Ovary (tissue), 9 donors: Measurements from ENCODE around the gene GMFB. TPM values are rescaled to one million over a fixed set of nuclear protein-coding genes. Genes with fewer than 3 reads are reported as not detected.

Source experiments
- DNase-seq, 5 donors: peaks; one replicate each; pipeline ENCODE4 v3.0.0-alpha.2; 2019 to 2020
- H3K27ac ChIP-seq, 2 donors: fragments of 200-600 bp; one replicate each; pipeline versions ENCODE4 v1.5.1 to v1.8.0; 2019 to 2022
- H3K27me3 ChIP-seq: fragments of 200-600 bp; one replicate; pipeline ENCODE4 v1.8.0; 2022
- H3K36me3 ChIP-seq: fragments of 200-600 bp; sonication (generic); one replicate; pipeline ENCODE4 v1.5.1; 2019
- H3K4me1 ChIP-seq: one replicate; pipeline ENCODE4 v1.8.1; 2013; ENCODE audit warnings: mild to moderate bottlenecking, moderate library complexity; ENCODE audit not compliant: insufficient read depth
- H3K4me3 ChIP-seq: fragments of 200-600 bp; sonication (generic); one replicate; pipeline ENCODE4 v1.5.1; 2017
- H3K9me3 ChIP-seq, 2 donors: fragments of 200-600 bp in 1 of 2; sonication (generic) in 1 of 2; one replicate each; pipeline versions ENCODE4 v1.5.1 to v1.8.1; 2013 to 2019; ENCODE audit warnings: mild to moderate bottlenecking in 1 of 2, moderate library complexity in 1 of 2
- EP300 ChIP-seq: sonication (generic); formaldehyde crosslinking; IDR thresholded peaks from one replicate; pipeline ENCODE4 v1.6.1; 2017; ENCODE audit warnings: antibody characterized with exemption
- POLR2A ChIP-seq: fragments of 450-650 bp; IDR thresholded peaks from one replicate; pipeline ENCODE4 v1.6.1; 2017; ENCODE audit warnings: antibody characterized with exemption, mild to moderate bottlenecking, moderate library complexity
- WGBS, 3 donors: extraction: QIAGEN DNeasy Blood & Tissue Kit in 1 of 3; methylation state at CpG; one replicate each; pipeline versions ENCODE4 v1.1.5 to v1.1.7; 2013 to 2017; 5-methylcytosine and 5-hydroxymethylcytosine counted together
- intact Hi-C, 4 donors: fragments of 100-400 bp; cut with DNase I; formaldehyde crosslinking; loops; one replicate each; pipeline versions ENCODE4 v1.11.0 to v1.15.1; 2022 to 2023
- polyA plus RNA-seq, 2 donors: library from polyadenylated mRNA; stranded (reverse); fragments of 200-250 nt in 1 of 2; fragments of 350-450 nt in 1 of 2; fragmentation: Illumina TruSeq in 1 of 2; extraction: RNeasy Lipid Tissue Mini Kit (QIAGEN cat#74804) in 1 of 2; gene quantifications; one replicate each; pipeline ENCODE4 v1.2.3, GENCODE V29; 2013 to 2014
- total RNA-seq, 7 donors: library from RNA; depleted of rRNA in 2 of 7; stranded (reverse); fragments of >200 nt in 2 of 7; fragmentation: NEBNext Ultra II Directional in 3 of 7; extraction: Animal tissue kit (Norgen Biotek cat#: 25700) in 3 of 7; gene quantifications; one replicate each; pipeline versions ENCODE4 v1.1.0 to v1.2.4, GENCODE V29; 2016 to 2023
- TF ChIP-seq, protein P1 (sequence below), 3 donors: fragments of 450-650 bp in 2 of 3; fragments of 200-600 bp in 1 of 3; IDR thresholded peaks; one replicate each; pipeline versions ENCODE4 v1.5.1 to v1.8.0; 2016 to 2022; ENCODE audit warnings: antibody characterized with exemption in 3 of 3, mild to moderate bottlenecking in 1 of 3
- donor health status: DM: no; HTN: no; CAD: no; lungs with moderate emphysema.
- donor health status: DM: no; HTN: no; CAD: no.
- donor health status: Bipolar disorder and iron deficiency.
- donor health status: DM: yes; HTN: yes; CAD: no.
- donor health status: DM: no; HTN: no; CAD: no.
- donor health status: DM: yes; HTN: yes; CAD: no.

Gene GMFB
- total and polyA plus RNA-seq, 9 donors = 14.1 to 65.5 (median 30.0) TPM

DNA sequence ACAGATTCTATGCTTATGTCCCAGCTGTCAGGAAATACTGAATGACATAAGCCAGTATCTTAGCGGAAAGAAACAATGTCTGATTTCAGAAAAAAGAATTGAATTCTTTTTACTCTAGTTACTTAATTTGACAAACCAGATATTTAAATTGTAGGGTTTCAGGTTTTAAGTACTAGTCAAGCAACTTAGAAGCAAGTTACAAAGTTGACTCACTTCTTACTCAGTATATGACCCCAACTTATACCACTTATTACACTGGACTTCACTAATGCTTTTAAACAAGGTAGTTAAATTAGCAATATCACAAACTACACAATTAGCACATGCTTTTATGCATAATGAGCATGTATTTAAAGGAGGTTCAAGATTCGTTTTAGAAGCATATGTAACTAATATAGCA is 7.1 kb downstream of the GMFB start:
- Histone ChIP-seq H3K27ac (no peak overlapping the region), H3K4me1 (peaks cover 1% of the 10 kb centered on the region), H3K36me3 (no peaks in the 10 kb centered on the region), H3K4me3 (no peak overlapping the region), H3K27me3 (no peaks in the 10 kb centered on the region), H3K9me3 (no peaks in the 10 kb centered on the region)
- intact Hi-C loops = no loop called here
- no peak for TF ChIP-seq EP300
- TF ChIP-seq POLR2A = no peak
- TF ChIP-seq, protein P1, sequence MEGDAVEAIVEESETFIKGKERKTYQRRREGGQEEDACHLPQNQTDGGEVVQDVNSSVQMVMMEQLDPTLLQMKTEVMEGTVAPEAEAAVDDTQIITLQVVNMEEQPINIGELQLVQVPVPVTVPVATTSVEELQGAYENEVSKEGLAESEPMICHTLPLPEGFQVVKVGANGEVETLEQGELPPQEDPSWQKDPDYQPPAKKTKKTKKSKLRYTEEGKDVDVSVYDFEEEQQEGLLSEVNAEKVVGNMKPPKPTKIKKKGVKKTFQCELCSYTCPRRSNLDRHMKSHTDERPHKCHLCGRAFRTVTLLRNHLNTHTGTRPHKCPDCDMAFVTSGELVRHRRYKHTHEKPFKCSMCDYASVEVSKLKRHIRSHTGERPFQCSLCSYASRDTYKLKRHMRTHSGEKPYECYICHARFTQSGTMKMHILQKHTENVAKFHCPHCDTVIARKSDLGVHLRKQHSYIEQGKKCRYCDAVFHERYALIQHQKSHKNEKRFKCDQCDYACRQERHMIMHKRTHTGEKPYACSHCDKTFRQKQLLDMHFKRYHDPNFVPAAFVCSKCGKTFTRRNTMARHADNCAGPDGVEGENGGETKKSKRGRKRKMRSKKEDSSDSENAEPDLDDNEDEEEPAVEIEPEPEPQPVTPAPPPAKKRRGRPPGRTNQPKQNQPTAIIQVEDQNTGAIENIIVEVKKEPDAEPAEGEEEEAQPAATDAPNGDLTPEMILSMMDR (IDR thresholded peaks at IDR 0.05) = no peak
- WGBS, 3 donors = 93 to 95% (median 94%) methylated on average over 2 of the region's 2 CpGs
- no peak for DNase-seq

DNA sequence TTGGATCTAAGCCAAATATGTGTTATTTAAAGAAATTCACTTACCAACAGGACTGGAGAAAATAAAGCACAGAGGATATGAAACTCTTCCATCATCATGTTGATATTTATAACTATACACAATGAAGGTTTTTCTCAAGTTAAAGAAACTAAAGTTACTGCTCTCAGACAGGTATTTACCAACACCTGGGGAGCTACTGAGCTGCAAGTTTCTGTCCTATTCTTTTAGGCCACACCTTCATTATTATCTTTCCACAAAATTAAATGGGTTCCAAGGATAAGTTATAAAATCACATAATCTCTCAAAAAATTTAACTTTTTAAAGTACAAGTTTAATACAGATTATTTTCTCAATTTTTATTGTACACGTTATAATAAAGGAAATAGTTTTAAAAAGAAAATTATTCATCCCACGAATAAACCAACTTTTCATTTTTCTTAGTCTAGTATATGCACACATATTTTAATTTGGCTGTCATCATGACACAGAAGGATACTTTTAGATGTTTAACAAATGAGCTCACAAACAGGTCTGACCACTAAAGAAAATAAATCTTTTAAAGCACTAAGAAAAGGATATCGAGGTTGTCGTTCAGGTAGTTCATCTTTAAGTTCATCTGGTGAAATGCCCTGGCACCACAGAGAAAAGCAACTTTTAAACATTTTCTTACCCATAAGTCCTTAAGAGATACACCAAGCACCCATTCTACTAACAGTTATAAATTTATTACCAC is 7.8 kb downstream of the GMFB start:
- Histone ChIP-seq H3K27ac (no peak overlapping the region), H3K27me3 (no peaks in the 10 kb centered on the region), H3K36me3 (no peaks in the 10 kb centered on the region), H3K4me3 (no peak overlapping the region), H3K9me3 (no peaks in the 10 kb centered on the region), H3K4me1 (no peaks in the 10 kb centered on the region)
- TF ChIP-seq, protein P1 (IDR thresholded peaks at IDR 0.05) = no peak
- TF ChIP-seq EP300 (no peak), POLR2A (no peak)
- no peak for DNase-seq
- WGBS, 3 donors = 89 to 93% (median 89%) methylated on average over 4 of the region's 4 CpGs
- intact Hi-C loops = no loop called here

DNA sequence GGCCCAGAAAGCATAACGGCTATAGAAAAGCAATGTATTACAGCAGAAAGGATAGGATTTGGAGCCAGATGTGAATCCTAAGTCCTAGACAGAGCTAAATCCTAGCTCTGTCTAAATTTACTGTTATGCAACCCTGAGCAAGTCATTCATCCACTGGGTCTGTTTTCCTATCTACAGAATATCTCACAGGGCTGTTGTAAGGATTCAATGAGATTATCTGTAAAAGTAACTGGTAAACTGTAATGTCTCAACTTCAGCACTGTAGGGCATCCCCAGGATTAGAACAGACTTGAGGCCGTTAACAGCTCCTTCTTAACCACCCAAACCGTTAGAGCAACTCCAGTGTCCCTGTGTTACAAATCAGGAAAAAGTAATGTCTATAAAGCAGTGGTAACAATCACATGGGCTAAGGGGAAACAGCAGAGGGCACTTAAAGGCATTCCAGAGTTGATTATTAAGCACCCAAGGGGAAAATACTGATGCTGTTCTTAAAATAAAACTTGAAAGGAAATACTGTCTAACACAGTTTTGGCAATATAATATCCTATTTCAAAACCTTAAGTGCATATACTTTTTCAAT is 10.1 kb downstream of the GMFB start:
- intact Hi-C loops = no loop called here
- H3K4me3 ChIP-seq = no peak overlapping the region
- H3K36me3 ChIP-seq = no peaks in the 10 kb centered on the region
- no peaks in the 10 kb centered on the region for H3K4me1 ChIP-seq
- H3K9me3 ChIP-seq = no peaks in the 10 kb centered on the region
- H3K27me3 ChIP-seq = no peaks in the 10 kb centered on the region
- H3K27ac ChIP-seq = no peak overlapping the region
- DNase-seq = no peak
- TF ChIP-seq, protein P1 (IDR thresholded peaks at IDR 0.05) = no peak
- no peak for TF ChIP-seq EP300
- no peak for TF ChIP-seq POLR2A
- 87 to 89% (median 89%) methylated on average over 3 of the region's 3 CpGs for WGBS, 3 donors

DNA sequence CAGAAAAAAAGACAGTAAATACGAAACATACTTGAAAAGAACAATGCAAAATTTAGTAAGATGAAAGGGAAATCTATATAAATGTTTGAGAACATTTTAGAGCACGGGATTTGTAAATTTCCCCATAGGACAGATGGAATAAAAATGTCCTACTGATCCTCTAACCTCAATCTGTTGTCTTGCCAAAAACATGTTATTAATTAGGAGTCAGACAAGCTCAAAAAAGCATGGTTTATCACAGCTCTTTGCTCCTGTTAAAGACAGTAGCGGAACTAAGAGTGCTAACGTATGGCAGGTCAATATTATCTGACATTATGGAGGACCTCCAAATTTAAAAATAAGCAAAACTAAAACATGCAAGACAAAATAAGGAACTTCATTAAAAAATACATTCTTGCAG is 12.9 kb downstream of the GMFB start:
- H3K9me3 ChIP-seq = no peaks in the 10 kb centered on the region
- H3K27me3 ChIP-seq = no peaks in the 10 kb centered on the region
- TF ChIP-seq, protein P1 (IDR thresholded peaks at IDR 0.05) = no peak
- no peak for TF ChIP-seq EP300
- TF ChIP-seq POLR2A = no peak
- no peaks in the 10 kb centered on the region for H3K36me3 ChIP-seq
- H3K4me1 ChIP-seq = peaks cover 9% of the 10 kb centered on the region
- H3K27ac ChIP-seq = no peak overlapping the region
- WGBS, 3 donors = 70 to 76% (median 73%) methylated on average over 4 of the region's 4 CpGs
- DNase-seq = no peak
- intact Hi-C loops = no loop called here
- H3K4me3 ChIP-seq = no peak overlapping the region
